DND-41 (cell line): ENCODE results near the gene RASSF7.

Experiments
- EZH2 ChIP-seq: IDR thresholded peaks from 3 replicates; pipeline ENCODE4 v1.6.1; 2012; ENCODE audit warnings: borderline replicate concordance, low read depth, mild to moderate bottlenecking, moderate library complexity, low read length, inconsistent platforms; ENCODE audit not compliant: severe bottlenecking
- TF ChIP-seq, protein P1 (sequence below): IDR thresholded peaks from 2 replicates; pipeline ENCODE4 v1.5.1; 2012; ENCODE audit warnings: borderline replicate concordance, low read length, moderate library complexity, mild to moderate bottlenecking; ENCODE audit not compliant: poor library complexity, severe bottlenecking; ENCODE audit errors: extremely low read depth

DNA sequence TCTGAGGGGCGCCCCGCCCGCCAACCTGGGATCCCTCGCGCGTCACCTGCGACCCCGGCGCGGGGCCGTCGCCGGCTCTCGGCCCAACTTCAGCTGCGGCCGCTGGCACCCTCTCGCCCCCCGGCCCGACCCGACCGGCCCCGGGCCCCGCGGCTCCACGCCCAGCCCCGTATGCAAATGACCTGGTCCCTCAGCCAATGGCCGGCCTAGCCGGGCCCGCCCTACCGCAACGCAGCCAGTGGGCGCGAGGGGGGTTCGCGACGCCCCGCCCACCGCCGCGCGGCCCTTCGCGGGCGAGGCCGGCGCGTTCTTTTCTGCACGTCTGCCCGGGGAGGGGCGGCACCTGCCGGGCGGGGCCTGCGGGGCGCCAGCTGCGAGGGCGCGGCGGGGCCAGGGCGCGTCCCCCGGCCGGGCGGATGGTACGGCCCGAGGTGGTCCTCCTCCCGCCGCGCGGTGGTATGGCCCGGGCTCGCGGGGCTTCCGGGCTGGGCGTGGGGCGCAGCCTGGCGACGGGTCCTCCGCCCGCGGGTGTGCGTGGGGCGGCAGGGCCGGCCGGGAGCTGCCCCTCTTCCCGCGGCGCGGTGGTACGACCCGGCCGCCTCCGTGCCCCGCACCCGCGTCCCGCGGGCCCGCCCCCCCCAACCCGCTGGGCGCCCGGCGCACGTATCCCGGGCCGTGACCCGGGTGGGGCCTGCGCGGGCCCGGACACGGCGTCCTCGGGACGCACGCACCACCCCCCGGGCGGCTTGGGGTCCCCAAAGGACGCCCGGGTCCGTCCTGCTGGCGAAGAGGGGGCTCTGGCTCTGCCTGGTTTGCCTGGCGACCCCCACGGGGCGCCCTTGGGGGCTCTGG lies 7.8 kb downstream of the RASSF7 start:
- no peak for TF ChIP-seq EZH2
- TF ChIP-seq, protein P1, sequence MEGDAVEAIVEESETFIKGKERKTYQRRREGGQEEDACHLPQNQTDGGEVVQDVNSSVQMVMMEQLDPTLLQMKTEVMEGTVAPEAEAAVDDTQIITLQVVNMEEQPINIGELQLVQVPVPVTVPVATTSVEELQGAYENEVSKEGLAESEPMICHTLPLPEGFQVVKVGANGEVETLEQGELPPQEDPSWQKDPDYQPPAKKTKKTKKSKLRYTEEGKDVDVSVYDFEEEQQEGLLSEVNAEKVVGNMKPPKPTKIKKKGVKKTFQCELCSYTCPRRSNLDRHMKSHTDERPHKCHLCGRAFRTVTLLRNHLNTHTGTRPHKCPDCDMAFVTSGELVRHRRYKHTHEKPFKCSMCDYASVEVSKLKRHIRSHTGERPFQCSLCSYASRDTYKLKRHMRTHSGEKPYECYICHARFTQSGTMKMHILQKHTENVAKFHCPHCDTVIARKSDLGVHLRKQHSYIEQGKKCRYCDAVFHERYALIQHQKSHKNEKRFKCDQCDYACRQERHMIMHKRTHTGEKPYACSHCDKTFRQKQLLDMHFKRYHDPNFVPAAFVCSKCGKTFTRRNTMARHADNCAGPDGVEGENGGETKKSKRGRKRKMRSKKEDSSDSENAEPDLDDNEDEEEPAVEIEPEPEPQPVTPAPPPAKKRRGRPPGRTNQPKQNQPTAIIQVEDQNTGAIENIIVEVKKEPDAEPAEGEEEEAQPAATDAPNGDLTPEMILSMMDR: no peak
